Myocyte (in vitro differentiated cells): ENCODE data around the gene SPATA16. TPM values are rescaled to one million over a fixed set of nuclear protein-coding genes. Genes with fewer than 3 reads are reported as not detected.
"Not testable (repeated sequence)": the region's sequence is repeated elsewhere in the genome, so short reads cannot be mapped to it uniquely, and the experiment has no call there.

Source experiments
- DNase-seq: peaks from one replicate; pipeline ENCODE4 v3.0.0-alpha.2; 2012; ENCODE audit warnings: low read depth
- polyA plus RNA-seq: library from polyadenylated mRNA; unstranded; fragments of >200 nt; gene quantifications from one replicate; pipeline ENCODE4 v1.2.1, GENCODE V29; 2012; ENCODE audit warnings: missing spikeins
- total RNA-seq: library from RNA; depleted of rRNA; stranded (reverse); fragments of >200 nt; gene quantifications from 2 replicates; pipeline ENCODE4 v1.2.3, GENCODE V29; 2014

Gene SPATA16, protein sequence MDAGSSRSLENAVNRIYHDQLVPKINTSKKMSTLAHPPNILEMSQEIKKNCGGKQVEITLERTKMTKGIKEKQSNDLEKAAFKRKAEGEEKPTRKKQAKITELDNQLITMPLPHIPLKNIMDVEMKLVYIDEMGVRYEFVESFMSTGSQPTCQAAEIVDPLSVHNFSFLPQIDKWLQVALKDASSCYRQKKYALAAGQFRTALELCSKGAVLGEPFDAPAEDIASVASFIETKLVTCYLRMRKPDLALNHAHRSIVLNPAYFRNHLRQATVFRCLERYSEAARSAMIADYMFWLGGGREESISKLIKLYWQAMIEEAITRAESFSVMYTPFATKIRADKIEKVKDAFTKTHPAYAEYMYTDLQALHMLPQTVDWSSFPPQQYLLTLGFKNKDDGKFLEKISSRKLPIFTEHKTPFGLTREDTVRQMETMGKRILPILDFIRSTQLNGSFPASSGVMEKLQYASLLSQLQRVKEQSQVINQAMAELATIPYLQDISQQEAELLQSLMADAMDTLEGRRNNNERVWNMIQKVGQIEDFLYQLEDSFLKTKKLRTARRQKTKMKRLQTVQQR
- not detected in 2 replicates for total RNA-seq
- not detected for polyA plus RNA-seq

DNA sequence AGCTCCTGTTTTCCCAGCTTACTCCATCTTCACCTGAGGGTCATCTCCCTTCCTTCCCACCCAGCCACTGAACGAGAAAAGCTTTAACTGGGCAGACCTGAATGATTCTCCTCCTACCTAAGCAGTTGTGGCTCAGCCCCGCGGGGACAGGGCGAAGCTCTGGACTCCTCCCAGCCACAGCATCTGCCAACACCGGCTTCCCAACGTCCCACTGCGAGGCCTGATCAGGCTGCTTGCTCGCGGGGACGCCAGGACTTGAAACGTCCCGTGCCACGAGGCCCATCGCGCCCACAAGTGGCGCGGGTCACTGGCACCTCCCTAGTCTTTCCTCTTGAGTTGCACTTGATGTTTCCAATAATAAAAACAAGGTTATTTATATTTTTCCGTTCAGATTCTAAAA, at the start of gene SPATA16:
SPATA16 (minus strand) TSS at position 250 of the 400 bp plus-strand sequence. CDS start 23,504 bp downstream, outside the sequence.
- DNase-seq: no peak

DNA sequence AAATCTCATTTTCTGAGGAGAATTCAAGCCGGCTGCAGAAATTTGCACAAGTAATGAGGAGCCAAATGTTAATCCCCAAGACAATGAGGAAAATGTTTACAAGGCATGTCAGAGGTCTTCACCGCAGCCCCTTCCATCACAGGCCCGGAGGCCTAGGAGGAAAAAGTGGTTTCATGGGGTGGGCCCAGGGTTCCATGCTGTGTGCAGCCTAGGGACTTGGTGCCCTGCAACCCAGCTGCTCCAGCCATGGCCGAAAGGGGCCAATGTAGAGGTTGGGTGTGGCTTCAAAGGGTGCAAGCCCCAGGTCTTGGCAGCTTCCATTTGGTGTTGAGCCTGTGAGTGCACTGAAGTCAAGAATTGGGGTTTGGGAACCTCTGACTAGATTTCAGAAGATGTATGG, 42.0 kb upstream of the SPATA16 start:
- not testable (repeated sequence) for DNase-seq

DNA sequence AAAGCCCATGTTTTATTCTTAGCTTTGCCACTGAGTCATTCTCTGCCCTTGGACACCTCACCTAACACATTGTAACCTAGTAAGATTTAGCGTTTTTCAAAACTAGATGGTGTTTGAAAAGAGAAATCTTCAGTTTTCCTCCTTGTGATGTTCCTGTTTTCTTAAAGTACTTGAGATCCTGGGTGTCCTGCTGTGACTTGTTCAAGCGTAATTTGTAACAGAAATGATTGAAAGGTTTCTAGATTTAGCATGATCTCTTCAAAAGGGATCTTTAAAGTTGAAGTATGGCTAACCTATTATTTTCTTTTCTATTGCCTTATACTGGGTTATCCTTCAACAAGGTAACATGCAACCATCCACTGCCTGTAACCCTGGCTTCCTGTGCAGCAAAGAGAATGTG, 32.6 kb upstream of the SPATA16 start:
- DNase-seq: no peak

DNA sequence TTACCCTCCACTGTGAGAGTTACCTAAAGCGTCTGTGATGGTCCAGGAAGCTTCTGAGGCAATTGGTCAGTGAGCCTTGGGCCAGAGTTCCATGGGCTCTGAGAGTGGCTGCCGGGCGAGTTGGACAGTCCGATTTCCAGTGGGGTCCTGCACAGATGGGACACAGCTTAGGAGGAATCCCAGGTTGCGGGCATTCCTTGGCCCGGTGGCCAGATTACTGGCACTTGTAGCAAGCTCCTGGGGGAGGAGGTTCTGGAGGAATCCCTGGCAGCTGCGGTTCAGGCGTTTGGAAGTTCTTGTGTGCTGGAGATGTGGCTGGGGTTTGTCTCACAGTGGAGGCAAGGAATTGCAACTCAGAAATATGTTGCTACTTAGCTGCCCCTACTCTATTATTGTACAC, 18.1 kb upstream of the SPATA16 start:
- not testable (repeated sequence) for DNase-seq

DNA sequence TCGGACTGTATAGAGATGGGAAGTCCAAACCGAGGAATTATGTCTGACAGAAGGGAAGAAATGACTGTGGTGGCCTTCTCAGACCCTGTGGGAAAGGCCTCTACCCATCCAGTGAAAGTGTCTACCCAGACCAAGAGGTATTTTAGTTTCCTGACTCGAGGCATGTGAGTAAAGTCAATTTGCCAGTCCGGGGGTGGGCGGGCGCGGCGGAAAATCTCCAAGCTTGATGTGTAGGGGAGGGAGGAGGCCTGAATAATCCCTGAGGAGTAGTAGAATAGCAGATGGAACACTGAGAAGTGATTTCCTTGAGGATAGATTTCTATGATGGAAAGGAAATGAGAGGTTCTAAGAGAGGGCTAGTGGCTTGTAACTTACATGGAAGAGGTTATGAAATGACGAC, 15.5 kb upstream of the SPATA16 start:
- DNase-seq: not testable (repeated sequence)

DNA sequence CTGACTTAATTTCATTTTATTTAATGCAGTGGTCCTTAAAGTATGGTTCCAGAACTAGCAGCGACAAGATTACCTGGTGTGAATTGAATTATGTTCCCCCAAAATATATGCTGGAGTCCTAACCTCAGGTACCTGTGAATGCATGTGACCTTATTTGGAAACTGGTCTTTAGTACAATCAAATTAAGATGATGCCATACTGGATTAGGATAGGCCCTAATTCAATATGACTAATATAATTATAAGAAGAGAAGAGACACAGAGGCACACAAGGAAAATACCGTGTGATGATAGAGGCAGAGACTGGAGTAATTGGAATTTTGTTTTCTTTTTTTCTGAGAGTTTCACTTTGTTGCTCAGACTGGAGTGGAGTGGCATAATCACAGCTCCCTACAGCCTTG, 12.6 kb upstream of the SPATA16 start:
- DNase-seq: no peak

DNA sequence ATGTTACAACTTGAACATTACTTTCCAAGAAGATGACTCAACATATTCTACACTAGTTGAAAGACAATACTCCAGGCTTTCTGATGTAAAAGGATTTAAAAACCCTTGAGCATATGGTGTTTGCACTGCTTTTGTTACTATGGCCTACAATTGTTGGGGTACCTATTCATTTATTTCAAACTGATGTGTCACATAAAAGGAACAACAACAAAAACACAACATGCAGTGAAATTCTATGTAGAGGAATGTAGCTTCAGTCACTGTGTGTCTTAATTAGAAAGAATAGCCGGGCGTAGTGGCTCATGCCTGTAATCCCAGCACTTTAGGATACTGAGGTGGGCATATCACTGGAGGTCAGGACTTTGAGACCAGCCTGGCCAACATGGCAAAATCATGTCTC, 1.6 kb downstream of the SPATA16 start:
- DNase-seq: no peak

DNA sequence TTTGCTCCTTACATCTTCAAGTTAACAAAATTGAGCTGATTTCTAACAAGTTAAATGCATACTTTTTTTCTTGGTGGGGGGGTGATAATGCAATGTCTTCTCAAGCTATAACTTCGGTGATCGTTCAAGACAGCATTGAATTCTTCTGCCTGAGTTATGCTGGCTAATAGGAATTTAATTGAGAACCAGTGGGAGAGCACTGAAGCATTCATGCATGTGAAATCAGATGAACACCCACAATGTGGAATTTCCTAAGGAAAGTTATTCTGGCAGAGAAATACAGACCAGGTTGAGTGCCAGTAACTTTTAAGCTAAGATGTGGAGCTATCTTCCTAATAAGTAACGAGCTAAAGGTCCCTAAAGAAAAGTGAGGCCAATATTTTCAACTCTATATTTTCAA, 3.0 kb downstream of the SPATA16 start:
- no peak for DNase-seq

DNA sequence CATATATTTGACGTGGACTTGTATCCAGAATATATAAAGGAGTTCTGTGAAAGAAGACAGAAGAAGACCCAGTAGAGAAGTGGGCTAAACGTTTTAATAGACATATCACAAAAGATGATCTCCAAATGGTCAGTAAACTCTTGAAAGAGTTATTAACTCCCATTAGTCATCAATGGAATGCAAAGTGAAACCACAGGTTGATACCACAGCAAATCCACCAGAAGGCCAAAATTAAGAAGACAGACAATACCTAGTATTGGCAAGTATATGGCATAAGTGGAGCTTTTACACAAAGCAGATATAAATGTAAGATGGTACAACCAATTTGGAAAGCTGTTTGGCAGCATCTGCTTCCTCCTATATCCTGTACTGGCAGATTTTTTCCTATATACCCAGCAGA, 6.0 kb downstream of the SPATA16 start:
- no peak for DNase-seq

DNA sequence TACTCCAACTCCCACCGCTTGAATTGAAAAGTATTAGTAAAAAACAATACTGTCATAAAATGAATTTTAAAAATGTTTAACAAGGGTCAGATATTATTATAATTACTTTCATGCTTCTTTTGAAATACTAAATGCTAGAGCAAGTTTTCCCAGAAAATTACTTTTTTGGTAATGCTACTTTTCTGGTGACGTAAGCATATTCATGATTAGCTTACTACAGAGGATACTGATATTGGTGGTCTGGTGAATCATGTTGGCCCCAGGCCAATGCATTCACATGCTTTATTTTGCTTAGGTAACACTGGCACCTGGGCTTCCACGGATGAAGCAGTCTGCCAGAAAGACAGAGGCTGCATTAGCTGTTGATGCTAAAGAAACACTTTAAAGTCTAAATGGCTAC, 12.4 kb downstream of the SPATA16 start:
- DNase-seq: no peak

DNA sequence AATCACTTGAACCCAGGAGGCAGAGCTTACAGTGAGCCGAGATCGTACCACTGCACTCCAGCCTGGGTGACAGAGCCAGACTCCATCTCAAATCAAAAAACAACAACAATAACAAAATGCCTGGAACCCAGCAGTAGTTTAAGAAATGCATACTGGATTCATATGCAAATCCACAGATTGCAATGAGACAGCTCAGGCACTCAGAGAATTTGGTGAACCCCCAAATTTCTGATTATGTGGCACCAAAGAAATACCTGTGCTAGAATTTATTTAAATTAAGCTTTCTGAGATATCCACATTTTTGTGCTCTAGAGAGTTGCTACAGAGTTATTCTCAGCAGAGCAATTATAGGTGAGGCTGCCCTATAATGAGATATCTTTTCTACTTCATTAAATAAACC, 29.7 kb downstream of the SPATA16 start:
- no peak for DNase-seq

DNA sequence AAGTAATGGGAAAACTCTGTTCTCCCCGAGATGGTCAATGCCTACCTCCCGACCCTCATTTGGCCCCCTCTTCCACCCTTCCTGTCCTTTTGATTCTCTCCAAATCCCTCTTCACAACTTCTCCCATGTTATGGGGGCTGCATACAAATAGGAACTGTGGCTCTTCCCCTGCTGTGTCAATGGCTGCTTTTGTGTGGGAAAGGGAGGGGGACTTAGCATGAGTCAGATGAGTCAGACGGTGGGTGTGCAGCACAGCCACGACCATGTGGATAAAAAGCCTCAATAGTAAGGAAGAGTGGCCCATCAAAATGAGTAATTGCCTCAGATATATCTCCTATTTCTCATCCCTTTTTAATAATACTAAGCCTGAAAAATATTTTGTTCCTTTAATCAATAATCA, 31.9 kb downstream of the SPATA16 start:
- DNase-seq: no peak

DNA sequence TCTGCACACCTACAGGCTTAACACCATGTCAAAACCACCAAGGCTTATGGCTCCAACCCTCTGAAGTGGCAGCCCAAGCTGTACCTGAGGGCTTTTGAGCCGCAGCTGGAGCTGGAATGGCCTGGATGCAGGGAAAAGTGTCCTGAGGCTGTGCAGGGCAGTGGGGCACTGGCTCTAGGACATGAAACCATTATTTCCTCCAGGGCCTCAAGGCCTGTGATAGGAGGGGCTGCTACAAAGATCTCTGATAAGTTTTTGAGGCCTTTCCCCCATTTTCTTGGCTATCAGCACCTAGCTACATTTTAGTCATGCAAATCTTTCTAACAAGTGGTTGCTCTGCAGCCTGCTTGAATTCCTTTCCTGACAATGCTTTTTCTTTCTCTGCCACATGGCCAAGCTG, 37.6 kb downstream of the SPATA16 start:
- no peak for DNase-seq

DNA sequence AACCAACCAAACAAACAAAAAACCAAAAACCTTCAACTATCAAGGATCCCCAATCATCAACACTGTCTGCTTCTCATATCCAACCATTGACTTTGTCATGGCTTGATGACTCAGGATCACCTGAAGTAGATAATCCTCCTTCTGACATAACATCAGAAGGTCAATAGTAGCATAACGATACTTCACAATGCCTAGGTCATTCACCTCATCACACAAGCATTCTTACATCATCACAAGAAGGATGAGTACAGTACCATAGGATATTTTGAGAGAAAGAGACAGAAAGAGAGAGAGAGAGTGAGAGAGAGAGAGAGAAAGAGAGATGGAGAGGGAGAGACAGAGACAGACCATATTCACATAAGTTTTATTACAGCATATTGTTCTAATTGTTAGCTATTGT, 42.1 kb downstream of the SPATA16 start:
- DNase-seq: no peak

DNA sequence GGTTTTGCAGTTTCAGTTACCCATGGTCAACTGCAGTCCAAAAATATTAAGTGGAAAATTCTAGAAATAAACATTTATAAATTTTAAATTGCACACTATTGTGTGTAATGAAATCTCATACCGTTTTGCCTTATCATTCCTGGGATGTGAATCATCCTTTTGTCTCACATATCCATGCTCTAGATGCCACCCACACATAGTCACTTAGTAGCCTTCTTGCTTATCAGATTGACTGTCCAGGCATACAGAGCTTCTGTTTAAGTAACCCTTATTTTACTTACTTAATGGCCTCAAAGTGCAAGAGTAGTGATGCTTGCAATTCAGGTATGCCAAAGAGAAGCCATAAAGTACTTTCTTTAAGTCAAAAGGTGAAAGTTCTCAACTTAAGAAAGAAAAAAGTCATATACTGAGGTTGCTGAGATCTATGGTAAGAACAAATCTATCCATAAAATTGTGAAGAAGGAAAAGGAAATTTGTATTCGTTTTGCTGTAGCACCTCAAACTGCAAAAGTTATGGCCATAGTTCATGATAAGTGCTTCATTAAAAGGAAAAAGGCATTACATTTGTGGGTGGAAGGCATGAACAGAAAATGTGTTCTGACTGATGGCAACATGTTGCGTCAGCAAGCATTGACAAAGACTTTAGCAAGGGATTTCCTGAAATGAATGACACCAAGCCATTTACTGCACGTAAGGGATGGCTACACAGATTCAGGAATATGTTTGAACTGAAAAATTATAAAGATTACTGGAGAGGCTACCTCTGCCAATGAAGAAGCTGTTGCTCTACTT, 43.8 kb downstream of the SPATA16 start:
- no peak for DNase-seq

DNA sequence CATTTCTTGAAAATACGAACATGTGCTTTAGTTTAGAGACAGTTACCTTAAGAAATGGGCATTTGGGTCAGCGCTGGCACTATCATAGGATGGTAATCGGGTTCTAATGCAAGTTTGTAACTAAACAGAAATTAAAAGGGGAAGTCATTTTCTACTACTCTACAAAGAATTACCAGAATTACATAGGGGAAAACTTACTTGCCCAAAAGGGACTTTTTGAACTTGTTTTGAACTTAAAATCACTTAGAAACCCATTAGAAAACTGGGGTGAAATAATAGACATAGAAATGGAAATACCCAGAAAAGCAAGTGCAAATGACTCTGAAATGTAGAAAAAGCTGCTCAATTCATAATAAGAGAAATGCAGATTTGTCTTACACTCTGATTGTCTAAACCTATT, 44.9 kb downstream of the SPATA16 start:
- no peak for DNase-seq

DNA sequence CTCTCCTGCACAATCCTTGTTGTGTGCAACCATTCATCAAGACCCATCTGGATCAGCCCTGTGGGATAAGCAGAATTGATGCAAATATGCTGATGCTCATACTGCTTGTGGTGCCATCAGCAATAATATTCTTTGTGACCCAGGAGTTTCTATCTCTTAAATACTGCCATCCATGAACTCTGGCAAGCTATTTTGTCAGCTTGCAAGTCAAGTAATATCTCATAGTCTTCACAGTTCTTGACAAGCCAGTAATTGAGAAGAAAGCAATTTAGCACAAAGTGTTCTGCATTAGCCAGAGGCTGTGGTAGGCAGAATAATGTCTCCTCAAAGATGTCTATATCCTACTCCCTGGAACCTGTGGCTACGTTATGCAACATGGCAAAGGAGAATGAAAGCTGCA, 49.0 kb downstream of the SPATA16 start:
- no peak for DNase-seq

DNA sequence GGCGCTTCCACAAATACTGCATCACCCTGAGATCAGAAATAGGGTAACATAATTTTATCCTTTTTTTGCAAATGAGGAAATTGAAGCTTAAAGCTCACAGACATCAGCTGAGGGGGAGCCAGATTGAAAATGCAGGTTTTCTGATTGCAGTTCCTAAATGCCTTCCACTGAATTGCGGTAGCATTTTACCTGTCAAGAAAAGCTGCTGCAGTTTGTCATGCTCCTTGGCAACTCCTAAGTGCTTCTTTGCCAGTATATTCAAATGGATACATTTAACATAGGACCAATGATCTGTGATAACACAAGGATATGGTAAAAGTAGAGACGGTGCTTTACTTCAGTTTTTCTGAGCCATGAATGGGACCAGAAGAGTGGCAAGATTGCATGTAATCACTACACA, 50.5 kb downstream of the SPATA16 start:
- no peak for DNase-seq

DNA sequence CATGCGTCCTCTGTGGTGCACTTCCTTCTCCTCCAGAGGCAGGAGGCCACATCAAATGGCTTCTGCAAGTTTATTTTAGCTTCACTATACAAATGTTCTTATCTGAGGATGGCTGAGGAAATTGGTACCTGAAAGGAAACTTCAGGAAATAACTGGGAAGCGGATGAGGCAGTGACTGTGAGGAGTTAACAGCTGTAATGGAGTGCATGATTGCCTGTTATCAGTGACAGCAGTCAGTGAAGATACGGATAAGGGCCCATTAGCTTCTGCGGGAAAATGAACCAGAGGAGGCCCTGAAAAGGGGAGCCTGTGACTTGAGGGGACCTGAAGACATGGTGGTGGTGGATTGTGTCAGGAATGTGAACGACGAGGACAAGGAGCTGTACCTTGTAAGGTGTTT, 51.8 kb downstream of the SPATA16 start:
- DNase-seq: no peak

DNA sequence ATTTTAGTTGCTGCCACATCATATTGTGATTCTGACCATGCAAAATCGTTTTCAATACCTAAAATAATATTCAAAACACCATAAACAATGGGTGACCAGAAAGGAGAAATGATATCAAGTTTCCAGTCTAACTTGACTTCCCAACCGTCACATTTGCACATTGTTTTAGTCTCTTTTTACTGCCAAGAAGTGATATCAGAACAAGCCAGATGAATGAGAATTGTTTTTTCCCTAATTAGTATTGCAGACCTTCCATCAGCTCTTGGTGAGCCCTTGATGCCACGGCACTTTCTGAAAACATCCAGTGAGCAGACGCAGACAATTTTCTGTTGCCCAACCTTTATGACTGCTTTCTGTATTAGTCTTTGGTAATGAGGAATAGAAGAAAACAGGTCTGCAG, 62.5 kb downstream of the SPATA16 start:
- DNase-seq: no peak

DNA sequence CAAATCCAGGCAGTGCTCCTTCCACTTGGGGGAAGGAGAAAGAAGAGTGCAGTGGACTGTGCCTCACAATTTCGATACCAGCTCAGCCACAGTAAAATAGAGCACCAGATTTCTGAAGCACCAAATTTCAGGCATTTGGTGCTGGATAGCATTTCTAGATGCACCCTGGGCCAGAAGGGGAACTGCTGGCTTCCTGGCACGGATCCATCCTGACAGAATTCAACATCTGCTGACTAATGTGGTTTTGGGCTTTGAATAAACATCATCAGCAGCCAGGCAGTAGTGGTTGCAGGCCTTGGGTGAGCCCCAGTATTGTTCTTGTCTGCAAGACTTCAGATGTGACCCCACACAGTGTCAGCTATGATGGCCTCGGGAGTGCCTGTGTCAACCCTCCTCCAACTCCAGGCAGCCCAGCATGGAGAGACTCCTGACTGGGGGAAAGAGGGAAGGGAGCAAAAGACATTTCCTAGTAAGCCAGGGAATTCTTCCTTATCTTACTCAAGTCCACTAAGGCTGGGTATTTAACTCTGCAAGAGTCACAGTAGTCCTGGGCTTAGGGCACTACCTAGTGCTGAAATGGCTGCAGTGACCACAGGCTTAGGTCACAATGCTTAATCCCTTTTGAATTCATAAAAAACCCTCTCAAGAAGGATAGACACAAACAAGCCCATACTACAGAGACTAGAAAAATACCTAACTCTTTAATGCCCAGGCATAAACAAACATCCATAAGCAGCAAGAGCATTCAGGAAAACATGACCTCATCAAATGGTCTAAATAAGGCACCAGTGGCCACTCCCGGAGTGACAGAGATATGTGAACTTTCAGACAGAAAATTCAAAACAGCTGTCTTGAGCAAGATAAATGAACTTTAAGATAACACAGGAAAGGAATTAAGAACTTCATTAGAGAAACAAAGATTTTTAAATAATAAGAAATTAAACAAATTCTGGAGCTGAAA, 74.7 kb downstream of the SPATA16 start:
- peak; percentile 55 for DNase-seq
